HL-60 (cell line): ENCODE data around the gene PRKAG2.

ENCODE experiments used
- DNase-seq, 2 experiments: peaks; one replicate each; pipeline ENCODE4 v3.0.0-alpha.2; 2010 to 2020; ENCODE audit warnings: low read depth in 1 of 2, low spot score in 1 of 2
- H3K27ac ChIP-seq: fragments of 250-450 bp; sonication (Bioruptor Pico); replicated peaks from 2 replicates; pipeline ENCODE4 v1.5.1; 2020; ENCODE audit warnings: mild to moderate bottlenecking, moderate library complexity
- H3K27me3 ChIP-seq: fragments of 250-450 bp; sonication (Bioruptor Pico); 2 replicates; pipeline ENCODE4 v1.5.1; 2021; ENCODE audit warnings: mild to moderate bottlenecking, moderate library complexity; ENCODE audit not compliant: insufficient read depth, poor library complexity, severe bottlenecking
- H3K4me3 ChIP-seq: replicated peaks from 2 replicates; pipeline ENCODE4 v1.5.1; 2011; ENCODE audit warnings: mild to moderate bottlenecking, control low read depth, low read length; ENCODE audit not compliant: insufficient read depth
- GABPA ChIP-seq: IDR thresholded peaks from 2 replicates; pipeline ENCODE4 v1.6.1; 2012; ENCODE audit warnings: low read depth
- POLR2AphosphoS5 ChIP-seq: IDR thresholded peaks from 2 replicates; pipeline ENCODE4 v1.6.1; 2012; ENCODE audit warnings: low read depth
- SPI1 ChIP-seq: IDR thresholded peaks from 2 replicates; pipeline ENCODE4 v1.6.1; 2012; ENCODE audit warnings: low read depth, mild to moderate bottlenecking, borderline replicate concordance
- TF ChIP-seq, protein P1 (sequence below): IDR thresholded peaks from one replicate; pipeline ENCODE4 v1.5.1; 2011; ENCODE audit warnings: low read length, control low read depth, inconsistent platforms; ENCODE audit not compliant: insufficient read depth
- TF ChIP-seq, protein P2 (sequence below): IDR thresholded peaks from 2 replicates; pipeline ENCODE4 v1.6.1; 2012; ENCODE audit warnings: low read depth; ENCODE audit not compliant: insufficient replicate concordance

PRKAG2 gene

GRCh38 chr7:151769188-151769821 lies 107.6 kb downstream of the PRKAG2 start:
- Histone ChIP-seq H3K27ac (no peak overlapping the region), H3K27me3 (no peaks in the 10 kb centered on the region), H3K4me3 (no peak overlapping the region)
- DNase-seq = no peak
- TF ChIP-seq POLR2AphosphoS5 = no peak
- TF ChIP-seq GABPA = no peak
- TF ChIP-seq, protein P1, sequence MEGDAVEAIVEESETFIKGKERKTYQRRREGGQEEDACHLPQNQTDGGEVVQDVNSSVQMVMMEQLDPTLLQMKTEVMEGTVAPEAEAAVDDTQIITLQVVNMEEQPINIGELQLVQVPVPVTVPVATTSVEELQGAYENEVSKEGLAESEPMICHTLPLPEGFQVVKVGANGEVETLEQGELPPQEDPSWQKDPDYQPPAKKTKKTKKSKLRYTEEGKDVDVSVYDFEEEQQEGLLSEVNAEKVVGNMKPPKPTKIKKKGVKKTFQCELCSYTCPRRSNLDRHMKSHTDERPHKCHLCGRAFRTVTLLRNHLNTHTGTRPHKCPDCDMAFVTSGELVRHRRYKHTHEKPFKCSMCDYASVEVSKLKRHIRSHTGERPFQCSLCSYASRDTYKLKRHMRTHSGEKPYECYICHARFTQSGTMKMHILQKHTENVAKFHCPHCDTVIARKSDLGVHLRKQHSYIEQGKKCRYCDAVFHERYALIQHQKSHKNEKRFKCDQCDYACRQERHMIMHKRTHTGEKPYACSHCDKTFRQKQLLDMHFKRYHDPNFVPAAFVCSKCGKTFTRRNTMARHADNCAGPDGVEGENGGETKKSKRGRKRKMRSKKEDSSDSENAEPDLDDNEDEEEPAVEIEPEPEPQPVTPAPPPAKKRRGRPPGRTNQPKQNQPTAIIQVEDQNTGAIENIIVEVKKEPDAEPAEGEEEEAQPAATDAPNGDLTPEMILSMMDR = no peak
- TF ChIP-seq SPI1 = no peak
- TF ChIP-seq, protein P2, sequence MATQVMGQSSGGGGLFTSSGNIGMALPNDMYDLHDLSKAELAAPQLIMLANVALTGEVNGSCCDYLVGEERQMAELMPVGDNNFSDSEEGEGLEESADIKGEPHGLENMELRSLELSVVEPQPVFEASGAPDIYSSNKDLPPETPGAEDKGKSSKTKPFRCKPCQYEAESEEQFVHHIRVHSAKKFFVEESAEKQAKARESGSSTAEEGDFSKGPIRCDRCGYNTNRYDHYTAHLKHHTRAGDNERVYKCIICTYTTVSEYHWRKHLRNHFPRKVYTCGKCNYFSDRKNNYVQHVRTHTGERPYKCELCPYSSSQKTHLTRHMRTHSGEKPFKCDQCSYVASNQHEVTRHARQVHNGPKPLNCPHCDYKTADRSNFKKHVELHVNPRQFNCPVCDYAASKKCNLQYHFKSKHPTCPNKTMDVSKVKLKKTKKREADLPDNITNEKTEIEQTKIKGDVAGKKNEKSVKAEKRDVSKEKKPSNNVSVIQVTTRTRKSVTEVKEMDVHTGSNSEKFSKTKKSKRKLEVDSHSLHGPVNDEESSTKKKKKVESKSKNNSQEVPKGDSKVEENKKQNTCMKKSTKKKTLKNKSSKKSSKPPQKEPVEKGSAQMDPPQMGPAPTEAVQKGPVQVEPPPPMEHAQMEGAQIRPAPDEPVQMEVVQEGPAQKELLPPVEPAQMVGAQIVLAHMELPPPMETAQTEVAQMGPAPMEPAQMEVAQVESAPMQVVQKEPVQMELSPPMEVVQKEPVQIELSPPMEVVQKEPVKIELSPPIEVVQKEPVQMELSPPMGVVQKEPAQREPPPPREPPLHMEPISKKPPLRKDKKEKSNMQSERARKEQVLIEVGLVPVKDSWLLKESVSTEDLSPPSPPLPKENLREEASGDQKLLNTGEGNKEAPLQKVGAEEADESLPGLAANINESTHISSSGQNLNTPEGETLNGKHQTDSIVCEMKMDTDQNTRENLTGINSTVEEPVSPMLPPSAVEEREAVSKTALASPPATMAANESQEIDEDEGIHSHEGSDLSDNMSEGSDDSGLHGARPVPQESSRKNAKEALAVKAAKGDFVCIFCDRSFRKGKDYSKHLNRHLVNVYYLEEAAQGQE = no peak

- no peak for DNase-seq
- TF ChIP-seq GABPA = no peak
- TF ChIP-seq, protein P1 = no peak
- TF ChIP-seq, protein P2 = no peak
- TF ChIP-seq POLR2AphosphoS5 = no peak
- no peak for TF ChIP-seq SPI1
- Histone ChIP-seq H3K4me3 (no peak overlapping the region), H3K27ac (no peak overlapping the region), H3K27me3 (no peaks in the 10 kb centered on the region)
Measured at GRCh38 chr7:151768805-151769187, 108.1 kb downstream of the PRKAG2 start.

DNA sequence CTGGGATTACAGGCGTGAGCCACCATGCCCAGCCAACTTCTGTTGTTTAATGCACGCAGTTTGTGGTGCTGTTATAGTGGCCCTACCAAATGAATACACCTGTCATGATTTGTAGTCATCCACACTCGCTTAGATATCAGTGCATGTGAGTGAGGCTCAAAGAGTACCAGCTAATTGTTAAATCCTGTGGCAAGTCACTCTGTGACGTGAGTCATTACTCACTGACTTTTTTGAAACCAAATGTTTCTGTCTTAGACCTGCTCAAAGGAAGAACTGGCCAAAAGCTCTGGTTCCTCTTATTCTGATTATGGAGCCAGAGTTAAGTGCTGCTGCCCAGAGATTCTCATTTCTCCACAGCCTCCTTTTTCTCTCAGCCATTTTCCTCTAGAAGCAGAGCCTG lies 109.4 kb downstream of the PRKAG2 start:
- no peaks in the 10 kb centered on the region for H3K27me3 ChIP-seq
- TF ChIP-seq, protein P1 = no peak
- TF ChIP-seq GABPA = no peak
- TF ChIP-seq, protein P2 = no peak
- no peak for TF ChIP-seq SPI1
- no peak for TF ChIP-seq POLR2AphosphoS5
- H3K27ac ChIP-seq = no peak overlapping the region
- DNase-seq = no peak
- H3K4me3 ChIP-seq = no peak overlapping the region
